AG09319 (cell line): ENCODE results near the gene STK32B.
A peak's percentile ranks its signal among the peaks of the same experiment; 100 is the strongest.

Experiments
- DNase-seq: peaks from one replicate; pipeline ENCODE4 v3.0.0-alpha.2; 2010; ENCODE audit warnings: low read depth; ENCODE audit errors: extremely low read depth
- TF ChIP-seq, protein P1 (sequence below): IDR thresholded peaks from 2 replicates; pipeline ENCODE4 v1.5.1; 2011; ENCODE audit warnings: low read depth, mild to moderate bottlenecking, inconsistent platforms, low read length, moderate library complexity

Gene STK32B

DNA sequence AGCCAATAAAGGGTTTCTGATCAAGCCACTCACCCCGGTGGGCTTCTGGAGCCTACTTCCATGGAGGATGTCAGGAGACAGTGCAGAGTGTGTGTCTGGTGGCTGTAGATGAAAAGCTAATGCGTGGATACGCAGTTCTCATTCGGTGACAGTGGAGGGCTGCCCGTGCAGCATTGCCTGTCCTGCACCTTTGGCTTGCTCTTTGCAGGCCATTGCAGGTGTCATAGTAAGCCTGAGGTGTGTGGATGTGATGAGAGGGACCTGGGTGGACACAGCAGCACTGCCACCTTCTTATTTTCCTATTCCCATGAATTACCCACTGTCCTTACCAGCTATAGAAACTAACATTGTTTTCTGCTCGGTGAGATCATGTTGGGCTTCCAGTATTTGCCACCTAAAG, 101.2 kb downstream of the STK32B start:
- DNase-seq = no peak

DNA sequence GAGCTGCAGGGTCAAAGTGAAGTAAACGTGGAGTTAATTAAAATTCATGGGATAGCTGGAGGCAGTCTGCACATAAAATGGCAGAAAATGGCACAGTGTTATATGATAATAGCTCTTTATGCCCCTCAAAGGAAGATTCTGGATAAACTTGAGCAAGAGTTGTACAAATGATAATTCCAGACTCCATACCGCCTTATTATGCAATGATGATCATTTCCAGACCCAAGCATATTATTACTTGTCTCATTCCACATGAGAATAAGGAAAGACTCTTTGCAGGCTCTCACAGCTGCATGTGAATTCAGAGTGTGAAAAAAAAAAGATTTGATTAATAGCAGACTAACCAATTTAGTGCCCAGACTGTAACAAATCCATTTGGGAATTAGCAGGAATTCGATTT, 105.4 kb downstream of the STK32B start:
- DNase-seq = peak; percentile 4
- TF ChIP-seq, protein P1, sequence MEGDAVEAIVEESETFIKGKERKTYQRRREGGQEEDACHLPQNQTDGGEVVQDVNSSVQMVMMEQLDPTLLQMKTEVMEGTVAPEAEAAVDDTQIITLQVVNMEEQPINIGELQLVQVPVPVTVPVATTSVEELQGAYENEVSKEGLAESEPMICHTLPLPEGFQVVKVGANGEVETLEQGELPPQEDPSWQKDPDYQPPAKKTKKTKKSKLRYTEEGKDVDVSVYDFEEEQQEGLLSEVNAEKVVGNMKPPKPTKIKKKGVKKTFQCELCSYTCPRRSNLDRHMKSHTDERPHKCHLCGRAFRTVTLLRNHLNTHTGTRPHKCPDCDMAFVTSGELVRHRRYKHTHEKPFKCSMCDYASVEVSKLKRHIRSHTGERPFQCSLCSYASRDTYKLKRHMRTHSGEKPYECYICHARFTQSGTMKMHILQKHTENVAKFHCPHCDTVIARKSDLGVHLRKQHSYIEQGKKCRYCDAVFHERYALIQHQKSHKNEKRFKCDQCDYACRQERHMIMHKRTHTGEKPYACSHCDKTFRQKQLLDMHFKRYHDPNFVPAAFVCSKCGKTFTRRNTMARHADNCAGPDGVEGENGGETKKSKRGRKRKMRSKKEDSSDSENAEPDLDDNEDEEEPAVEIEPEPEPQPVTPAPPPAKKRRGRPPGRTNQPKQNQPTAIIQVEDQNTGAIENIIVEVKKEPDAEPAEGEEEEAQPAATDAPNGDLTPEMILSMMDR = no peak

More for the DNA sequence above, 101.2 kb downstream of the STK32B start:
- TF ChIP-seq, protein P1 = no peak

DNA sequence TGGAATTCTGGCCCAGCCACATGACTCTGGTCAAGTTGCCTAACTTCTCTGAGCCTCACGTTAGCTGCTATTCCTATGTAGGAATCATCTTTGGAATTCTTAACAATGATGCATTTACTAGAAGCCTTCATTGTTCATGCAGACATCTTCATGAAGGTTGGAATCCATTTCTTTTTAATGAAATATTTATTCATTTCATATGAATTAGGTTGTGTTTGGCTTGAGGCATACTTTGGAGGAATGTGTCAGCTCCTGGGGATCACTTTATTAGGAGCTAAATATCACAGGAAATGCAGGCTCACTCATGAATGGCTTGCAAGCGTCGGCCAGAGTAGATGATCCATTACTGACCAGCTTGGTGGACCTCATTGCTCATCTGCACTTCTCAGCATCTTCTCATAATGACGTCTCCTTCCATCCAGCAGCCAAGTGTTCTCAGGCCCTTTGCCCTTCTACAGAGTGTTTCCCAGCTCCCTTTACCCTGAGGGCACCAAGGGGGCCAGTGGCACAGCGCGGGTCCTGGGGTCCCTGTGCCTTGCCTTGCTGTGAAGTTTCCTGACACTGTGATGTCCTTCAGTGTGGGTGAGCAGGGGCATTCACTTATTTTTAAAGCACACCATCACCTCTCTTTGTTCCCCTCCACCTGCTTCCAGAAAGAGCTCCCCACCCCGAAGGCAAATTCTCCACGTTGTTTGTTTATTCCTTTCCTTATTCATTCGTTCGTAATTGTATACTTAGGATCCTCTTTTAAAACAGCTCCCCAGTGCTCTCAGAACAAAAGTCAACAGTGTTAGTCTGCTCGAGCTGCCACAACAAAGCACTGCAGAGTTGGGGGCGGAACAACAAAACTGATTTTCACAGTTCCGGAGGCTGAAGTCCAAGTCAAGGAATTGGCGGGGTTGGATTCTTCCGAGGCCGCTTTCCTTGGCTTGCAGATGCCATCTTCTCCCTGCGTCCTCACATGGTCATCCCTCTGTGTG, 106.8 kb downstream of the STK32B start:
- peak; percentile 20 for DNase-seq
- TF ChIP-seq, protein P1 = no peak

DNA sequence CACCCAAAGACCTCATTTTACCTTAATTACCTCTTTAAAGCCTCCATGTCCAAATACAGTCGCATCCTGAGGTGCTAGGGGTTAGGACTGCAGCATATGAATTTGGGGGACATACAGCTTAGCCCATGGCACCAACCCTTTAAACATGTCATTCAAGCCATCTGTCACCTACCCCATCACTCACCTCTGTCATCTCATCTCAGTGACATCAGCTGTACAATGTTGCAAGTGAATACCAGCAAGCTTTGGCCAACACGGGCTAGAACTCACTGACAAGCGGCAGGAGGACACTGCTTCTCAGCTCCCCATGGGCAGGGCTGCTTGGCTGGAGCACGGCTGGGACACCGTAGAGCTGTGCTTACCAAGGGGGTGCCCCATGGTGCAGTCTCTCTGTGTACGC, 107.5 kb downstream of the STK32B start:
- no peak for DNase-seq
- TF ChIP-seq, protein P1 = no peak

DNA sequence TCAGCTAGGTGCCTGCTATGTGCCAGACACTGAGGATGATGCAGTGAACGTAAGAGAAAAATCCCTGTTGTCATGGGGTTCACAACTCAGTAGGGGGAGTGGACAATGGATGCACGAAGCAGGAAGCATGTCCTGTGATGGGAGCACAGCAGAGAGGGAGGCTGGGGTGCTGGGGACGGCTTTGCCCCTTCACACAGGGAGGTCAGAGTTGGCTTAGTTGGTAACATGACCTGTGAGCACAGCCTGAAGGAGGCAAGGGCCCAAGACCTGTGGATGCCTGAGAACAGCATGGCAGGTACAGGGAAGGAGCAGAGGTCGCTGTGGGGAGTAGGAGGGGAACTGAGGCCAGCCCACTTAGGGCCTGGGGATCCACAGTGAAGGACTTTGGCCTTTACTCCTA, 109.4 kb downstream of the STK32B start:
- TF ChIP-seq, protein P1 = no peak
- DNase-seq = no peak

DNA sequence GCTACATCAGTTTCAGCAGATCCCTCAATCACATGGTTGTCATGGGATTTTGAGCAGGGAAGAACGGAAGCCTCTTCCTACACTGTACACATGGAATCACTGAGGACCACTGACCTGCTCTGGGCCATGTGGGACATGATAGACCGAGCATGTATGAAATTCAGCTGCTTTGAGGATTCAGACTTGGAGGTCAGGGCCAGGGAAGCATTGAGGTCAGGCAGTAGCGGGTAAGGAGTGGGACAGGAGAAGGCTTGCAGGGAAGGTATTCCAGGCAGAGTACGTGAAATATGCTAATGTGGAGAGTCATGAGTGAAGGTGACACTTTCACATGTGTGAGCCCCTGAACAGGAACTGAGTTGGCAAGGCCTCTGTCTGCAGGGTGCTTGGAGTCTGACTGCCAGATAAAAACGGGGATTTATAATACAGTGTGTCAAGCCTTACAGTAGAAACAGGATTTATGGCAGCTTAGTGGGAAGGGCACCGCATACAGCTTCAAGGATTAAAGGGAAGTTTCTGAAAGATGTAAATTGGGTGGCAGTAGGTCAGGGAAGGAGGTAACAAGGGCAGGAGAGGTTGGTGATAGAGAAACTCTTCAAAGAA, 111.7 kb downstream of the STK32B start:
- TF ChIP-seq, protein P1 = no peak
- DNase-seq = no peak

DNA sequence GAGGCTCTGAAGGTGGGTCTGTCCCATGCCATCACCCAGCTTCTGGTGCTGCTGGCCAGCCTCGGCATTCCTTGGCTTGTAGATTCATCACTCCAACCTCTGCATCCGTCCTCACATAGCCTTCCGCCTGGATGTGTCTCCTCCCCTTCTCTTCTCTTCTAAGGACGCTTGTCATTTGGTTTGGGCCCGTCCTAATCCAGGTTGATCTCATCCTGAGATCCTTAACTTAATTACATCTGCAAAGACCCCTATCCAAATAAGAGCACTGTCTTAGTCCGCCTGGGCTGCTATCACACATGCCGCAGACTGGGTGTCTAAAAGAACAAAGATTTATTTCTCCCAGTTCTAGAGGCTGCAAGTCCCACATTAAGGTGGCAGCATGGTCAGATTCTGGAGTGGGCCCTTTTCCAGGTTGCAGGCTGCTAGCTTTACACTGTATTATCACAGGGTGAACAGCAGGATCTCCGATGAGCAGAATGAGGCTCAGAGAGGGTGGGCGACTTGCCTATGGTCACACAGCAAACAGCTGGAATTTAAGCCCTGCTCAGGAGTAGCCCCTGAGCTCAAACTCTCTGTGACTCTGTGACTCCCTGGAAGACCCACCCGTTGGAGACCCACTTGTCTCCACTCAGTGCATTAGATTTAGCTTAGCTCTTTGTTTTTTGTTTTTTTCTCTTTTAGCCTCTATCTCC, 113.1 kb downstream of the STK32B start:
- TF ChIP-seq, protein P1 = no peak
- no peak for DNase-seq
